HG03103 (cell line): ENCODE data around the gene STX2.
"Not testable (repeated sequence)": the region's sequence is repeated elsewhere in the genome, so short reads cannot be mapped to it uniquely, and the experiment has no call there.

ENCODE experiments used
- ATAC-seq: cut with Tn5 transposase; IDR thresholded peaks from one replicate; pipeline ENCODE4 v1.9.1; 2021; ENCODE audit warnings: low read depth; ENCODE audit not compliant: unreplicated experiment

Gene STX2

DNA sequence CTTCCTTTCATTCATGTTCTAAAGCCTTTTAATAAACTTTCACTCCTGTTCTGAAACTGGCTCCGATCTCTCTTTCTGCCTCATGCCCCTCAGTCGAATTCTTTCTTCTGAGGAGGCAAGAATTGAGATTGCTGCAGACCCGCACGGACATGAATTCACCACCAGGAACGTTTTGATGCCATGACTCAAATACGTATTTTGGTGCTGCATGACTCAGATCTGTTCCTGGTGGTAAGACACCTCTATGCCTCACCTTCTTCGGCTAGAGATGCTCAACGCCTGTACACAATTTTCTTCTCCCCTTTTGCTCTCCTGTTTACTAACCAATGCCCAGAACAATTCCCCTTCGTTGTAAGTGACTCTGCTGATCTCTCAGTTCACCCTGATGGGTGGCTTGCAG lies 70.9 kb downstream of the STX2 start:
- ATAC-seq = no peak

DNA sequence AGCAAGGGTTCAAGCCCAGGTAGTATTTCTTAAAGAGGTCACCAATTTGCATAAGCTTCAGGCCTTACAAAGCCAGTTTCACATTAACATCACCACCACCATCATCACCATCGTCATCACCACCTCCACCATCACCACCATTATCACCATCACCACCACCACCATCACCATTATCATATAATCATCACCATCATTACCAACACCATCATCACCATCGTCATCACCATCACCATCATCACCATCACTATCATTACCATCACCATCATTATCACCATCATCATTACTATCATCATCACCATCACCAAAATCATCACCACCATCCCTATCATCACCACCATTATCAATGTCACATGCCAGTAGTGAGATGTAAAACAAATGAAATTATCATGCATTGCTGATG lies 72.6 kb downstream of the STX2 start:
- no peak for ATAC-seq

DNA sequence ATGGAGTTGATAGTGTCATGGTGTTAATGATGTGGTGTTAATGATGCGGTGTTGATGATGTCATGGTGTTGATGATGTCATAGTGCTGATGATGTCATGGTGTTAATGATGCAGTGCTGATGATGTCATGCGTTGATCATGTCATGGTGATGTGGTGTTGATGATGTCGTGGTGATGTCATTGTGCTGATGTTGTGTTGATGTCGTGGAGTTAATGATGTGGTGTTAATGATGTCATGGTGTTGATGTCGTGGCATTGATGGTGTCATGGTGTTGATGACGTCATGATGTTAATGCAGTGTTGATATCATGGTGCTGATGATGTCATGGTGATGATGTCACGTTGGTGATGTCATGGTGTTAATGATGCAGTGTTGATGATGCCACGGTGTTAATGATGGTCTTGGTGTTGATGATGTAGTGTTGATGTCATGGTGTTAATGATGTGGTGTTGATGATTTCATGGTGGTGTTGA lies 73.8 kb downstream of the STX2 start:
- ATAC-seq = no peak

DNA sequence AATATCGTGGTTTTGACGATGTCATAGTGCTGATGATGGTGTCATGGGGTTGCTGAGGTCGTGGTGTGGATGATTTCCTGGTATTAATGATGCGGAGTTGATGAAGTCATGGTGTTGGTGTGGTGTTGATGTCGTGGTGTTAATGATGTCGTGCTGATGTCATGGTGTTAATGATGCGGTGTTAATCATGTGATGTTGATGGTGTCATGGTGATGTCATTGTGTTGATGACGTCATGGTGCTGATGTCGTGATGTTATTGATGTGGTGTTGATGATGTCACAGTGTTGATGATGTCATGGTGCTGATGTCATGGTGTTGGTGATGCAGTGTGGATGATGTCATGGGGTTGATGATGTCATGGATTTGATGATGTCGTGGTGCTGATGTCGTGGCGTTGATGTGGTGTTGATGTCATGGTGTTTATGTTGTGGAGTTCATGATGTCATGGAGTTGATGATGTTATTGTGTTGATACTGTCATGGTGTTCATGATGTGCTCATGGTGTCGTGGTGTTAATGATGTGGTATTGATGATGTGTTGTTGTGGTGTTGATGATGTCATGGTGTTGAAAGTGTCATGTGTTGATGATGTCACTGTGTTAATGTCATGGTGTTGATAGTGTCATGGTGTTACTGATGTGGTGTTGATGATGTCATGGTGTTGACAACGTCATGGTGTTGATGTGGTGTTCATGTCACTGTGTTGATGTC lies 74.4 kb downstream of the STX2 start:
- no peak for ATAC-seq

DNA sequence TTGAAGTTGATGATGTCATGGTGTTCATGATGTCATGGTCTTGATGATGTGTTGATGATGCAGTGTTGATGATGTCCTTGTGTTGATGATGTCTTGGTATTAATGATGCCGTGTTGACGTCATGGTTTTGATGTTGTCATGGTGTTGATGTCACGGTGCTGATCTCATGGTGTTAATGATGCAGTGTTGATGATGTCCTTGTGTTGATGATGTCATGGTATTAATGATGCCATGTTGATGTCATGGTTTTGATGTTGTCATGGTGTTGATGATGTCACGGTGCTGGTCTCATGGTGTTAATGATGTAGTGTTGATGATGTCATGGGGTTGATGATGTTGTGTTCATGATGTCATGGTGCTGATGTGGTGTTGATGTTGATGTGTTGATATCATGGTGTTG lies 75.0 kb downstream of the STX2 start:
- ATAC-seq = no peak

DNA sequence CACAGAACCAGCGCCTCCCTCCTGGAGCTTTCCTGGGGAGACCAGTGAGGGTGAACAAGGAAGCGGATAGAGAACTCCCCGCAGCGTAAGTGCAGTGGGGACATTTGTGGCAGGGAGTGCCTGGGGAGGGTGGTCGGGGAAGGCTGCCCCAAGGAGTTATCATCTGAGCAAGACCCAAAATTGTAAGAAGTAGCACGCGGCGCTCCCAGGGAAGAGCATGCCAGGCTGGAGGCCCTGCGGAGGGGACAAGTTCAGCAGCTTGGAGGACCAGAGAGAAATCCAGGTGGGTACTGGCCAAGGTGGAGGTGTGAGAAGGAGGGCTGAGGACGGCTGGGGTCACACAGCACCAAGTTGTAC lies 76.8 kb downstream of the STX2 start:
- ATAC-seq = no peak

DNA sequence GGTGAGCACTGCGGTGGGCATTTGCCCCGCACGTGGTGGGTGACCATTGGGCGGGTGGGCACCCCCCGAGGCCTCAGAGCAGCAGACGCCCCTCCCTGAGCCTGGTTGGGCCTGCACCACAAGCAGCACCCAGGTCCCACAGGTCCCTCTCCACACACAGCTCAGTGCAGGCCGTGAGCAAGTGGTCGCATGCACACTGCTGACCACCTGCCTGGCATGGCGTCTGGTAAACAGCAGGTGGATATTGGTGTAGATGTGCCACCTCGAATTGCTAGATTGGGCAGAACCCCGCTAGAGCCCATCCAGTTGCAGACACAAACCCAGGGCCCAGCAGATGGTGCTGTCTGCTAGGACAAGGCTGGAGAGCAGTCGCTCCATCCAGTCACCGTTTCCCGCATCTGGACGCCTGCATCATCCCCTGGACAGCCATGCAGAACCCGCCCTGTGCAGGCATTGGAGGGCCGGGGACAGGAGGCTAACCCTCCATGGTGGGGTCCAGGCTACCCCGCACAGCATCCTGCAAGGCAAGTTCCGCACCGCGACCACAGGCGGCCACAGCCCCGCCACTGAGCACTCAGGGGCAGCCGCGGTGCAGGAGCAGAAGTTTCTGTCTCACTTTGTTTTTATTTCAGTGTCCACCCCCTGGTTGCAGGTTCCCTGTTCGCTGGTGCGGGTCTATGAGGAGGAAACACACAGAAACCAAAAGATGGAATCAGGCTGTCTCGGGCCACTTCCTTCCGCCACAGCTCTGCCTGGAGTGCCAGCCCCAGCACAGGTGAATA lies 77.3 kb downstream of the STX2 start:
- peak; percentile 48 for ATAC-seq

DNA sequence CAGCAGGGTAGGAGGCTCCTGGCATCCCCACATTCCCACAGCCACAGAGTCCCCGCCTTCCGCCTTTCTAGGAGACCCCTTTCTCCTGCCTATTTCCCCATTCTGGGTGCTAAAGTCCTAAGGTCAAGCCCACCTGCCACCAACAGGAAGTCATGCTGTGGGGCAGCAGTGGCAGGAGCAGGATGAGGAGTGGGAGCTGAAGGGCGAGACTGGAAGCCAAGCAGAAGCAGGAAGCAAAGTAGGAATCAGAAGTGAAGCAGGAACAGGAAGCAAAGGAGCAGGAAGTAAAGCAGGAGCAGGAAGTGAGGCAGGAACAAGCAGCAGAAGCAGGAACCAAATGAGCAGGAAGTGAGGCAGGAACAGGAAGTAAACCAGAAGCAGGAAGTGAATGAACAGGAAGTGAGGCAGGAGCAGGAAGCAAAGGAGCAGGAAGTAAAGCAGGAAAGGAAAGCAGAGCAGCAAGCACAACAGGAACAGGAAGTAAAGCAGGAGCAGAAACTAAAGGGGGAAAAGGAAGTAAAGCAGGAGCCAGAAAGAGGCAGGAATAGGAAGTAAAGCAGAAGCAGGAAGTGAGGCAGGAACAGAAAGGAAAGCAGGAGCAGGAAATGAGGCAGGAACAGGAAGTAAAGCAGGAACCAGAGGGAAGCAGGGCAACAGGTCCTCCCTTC lies 84.7 kb downstream of the STX2 start:
- ATAC-seq = no peak

DNA sequence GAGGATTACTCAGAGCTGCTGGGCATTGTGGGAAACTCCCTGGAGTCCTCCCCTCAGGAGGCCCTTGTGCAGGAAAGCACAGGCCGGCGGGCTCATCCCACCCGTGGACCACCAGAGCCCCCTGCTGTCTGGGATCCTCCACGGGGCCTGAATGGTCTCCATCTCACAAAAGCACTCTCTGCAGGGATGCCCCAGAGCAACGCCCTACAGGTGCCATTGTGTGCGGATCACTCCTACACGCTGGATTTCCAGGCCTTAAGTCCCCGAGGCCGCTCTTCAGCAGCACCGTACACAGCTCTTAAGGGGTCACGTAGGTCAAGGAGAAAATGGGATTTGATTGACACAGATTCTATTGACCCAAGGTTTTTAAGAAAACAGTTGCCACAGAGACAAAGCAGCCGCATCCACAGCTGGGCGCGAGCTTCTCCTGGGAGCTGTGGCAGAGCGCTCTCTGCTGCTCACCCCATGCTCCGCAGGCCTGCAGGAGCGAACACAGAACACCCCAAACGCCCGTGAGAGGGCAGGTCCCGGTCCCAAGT lies 86.3 kb downstream of the STX2 start:
- no peak for ATAC-seq

DNA sequence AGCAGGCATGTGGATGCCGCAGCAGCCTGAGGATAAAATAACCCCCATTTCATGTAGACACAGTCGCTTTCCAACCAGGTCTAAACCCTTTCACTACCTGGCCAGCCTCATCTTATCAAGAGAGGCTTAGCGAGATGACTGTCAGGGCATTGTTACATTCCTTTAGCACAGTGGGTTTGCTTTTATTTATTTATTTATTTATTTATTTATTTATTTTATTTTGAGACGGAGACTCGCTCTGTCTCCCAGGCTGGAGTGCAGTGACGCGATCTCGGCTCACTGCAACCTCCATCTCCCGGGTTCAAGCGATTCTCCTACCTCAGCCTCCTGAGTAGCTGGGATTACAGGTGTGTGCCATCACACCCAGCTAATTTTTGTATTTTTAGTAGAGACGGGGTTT lies 87.0 kb downstream of the STX2 start:
- not testable (repeated sequence) for ATAC-seq

DNA sequence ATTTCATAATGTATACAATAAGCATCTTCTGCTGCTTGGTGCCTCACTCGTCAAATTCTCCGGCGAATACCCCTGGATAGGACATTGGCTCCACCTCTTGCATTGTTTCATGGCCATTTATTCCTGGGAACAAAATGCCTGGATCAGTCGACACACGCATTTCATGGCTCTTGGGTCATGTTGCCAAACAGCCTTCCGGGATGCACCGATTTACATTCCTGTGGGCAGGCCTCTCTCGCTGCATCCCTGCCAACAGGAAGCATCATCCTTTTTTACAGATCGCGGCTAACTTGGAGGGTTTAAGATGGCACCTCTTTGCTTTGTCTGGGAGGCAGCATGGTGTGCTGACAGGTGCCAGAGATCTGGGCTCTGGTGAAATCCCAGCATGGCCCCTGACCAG lies 90.3 kb downstream of the STX2 start:
- no peak for ATAC-seq

DNA sequence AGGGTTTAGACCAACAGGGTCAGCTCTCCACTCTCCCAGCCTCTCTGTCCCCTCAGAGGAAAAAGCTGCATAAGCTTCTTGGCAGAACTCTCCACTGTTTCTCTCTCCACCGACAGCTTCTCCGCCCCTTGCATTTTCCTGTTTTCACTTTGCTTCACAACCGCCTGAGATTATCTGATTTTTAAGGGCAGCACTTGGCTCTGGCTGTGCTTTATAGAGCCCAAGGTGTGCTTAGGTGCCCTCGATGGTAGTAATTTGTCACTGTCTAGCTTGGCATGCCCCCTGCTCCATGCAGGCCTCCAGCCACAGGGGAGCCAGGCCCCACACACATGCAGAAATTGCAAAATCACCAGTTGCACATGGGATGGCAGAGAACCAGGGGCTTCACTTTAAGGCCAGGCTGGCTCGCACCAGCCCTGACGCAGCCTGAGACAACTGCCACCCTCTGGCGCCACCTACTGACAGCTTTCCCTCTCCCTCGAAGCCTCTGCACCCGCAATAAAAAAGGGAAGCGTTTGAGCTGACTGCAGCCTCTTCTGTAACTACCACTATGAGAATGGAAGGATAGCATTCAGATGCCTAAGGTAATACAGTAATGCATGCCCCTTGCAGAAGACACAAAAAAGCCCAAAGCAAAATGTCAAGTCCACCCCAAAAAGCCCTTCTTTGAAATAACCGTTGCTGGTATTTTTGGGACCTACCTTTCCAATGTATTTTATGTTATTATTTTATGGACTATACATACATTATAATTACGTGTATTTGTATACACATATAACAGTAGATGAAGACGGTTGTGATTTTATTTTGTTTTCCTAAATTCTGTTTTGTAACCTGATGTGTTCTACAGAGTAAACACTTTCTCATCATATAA lies 90.9 kb downstream of the STX2 start:
- peak; percentile 96 for ATAC-seq

DNA sequence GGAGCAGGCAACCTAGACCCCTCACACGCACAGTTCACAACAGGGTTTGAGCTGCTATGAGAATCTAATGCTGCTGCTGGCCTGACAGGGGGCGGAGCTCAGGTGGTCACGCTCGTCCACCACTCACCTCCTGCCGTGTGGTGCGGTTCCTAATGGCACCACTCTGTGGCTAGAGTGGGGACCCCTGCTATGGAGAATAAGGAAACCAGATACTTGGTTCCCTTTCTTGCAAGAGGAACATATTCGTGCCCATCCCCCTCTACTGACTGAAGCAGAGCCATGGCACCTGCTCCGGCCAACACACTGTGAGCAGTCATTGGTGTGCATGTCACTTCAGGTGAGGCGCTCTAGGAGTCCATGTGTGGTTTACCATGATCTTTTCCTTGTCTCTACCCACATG lies 92.5 kb downstream of the STX2 start:
- ATAC-seq = no peak

DNA sequence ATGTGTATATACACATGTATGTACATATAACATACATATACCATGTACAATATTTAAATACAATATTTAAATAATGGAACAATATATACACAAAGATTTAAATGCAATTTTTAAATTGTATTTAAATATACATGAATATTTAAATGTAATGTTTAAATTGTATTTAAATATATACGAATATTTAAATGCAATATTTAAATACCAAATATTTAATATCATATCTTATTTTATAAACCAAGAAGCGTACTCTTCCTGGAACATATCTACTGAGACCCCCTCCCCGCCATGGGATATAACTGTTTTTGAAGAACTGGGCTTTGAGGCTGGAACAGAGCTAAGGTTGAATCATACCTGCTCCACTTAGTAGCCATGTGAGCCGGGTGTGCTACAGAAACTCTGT lies 93.1 kb downstream of the STX2 start:
- ATAC-seq = no peak

DNA sequence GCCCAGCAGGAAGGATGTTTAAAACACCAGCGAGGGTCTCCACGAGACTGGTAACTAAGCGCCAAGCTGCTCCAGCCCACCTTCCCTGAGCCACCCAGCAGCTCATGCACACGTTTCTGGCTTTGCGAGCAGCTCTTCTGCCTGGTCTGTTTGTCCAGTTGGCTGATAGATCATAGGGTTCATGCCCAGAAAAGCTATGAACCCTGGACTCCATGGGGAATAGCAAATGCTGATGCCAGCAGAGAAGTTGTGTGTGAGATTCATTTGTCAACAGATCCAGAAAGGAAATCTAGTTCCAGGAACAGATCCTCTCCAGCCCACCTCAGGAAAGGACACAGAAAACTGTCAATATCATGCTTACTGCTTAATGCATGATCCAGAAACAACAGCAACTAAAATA lies 94.8 kb downstream of the STX2 start:
- ATAC-seq = no peak

DNA sequence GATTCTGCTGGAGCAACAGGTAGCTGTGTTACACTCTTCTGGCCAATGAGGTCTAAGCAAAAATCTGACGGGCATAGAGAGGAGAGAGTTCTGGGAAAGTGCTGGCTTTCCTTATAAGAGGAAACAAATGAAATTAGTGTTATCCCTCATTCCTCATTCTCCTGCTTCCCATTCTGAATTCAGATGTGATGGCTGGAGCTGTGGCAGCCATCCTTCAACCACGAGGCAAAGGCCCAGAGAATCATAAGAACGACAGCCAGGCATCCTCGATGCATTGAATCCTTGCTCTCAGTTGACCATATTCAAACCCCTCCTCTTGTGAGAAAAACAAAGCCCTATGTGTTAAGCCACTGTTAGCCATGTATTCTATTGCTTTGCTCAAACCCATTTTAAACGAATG lies 95.4 kb downstream of the STX2 start:
- ATAC-seq = no peak

DNA sequence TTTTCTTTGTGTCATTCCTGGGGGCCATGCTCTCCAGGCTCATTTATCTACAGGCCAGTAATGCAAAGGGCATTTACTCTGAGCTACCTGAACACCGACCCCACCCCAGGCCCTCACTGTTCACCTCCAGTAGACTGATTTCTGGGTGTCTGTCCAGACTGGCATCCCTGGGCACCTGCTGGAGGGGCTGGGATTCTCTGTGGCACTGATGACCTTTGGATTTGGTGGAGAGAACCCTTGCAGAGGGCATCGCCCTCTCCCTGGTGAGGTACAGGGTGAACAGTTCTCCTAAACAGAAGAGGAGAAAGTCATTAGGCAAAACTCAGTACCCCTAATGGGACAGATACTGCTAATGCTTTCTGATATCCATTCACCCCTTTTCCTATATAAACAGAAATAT lies 95.9 kb downstream of the STX2 start:
- no peak for ATAC-seq

DNA sequence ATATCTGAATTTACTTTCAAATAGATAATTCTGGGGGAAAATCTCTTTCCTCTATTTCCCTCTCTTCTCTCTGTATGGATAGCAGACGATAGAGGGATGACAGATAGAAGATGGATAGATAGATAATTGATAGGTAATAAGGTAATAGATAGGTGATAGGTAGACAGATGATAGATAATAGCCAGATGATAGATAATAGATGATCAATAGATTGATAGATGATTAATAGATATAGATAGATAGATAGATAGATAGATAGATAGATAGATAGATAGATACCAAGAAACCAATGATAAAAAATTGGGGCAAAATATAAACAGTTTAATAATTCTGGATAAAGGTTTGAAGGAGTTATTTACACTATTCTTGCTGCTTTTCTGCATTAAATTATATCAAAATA lies 96.3 kb downstream of the STX2 start:
- no peak for ATAC-seq

DNA sequence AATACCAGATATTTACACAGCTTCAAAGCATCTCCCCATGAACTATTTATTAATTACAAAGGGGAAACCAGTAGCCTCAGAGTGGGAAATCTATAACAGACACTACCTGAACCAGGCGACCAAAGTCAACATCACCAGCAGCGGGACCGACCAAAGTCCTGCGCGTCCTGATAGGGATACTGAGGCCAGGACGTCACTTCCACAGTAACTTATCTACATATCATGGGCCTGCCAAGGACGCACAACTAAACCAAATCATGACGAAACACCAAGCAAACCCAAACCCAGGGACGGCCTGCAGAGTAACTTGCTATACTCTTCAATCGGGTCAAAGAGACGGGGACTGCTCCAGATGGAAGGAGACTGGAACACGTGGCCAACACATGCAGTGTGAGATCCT lies 96.9 kb downstream of the STX2 start:
- no peak for ATAC-seq
